ENCODE results near the gene PPP3R2.

PPP3R2 gene

GRCh38 chr9:101605547-101605946, 10.8 kb upstream of the PPP3R2 start:
- H3K27me3 ChIP-seq (ENCODE audit: insufficient read depth, low read length, poor library complexity): no peaks in the 10 kb centered on the region
- H3K4me2 ChIP-seq (ENCODE audit: insufficient read depth, low read length): no peak overlapping the region
- H3K9ac ChIP-seq (ENCODE audit: low read depth, low read length): no peak overlapping the region
- ATAC-seq (ENCODE audit: insufficient read depth, low read depth) (no peak), DNase-seq (no peak)
- H3K27ac ChIP-seq (ENCODE audit: low read length): no peak overlapping the region
- no peak overlapping the region for H2AFZ ChIP-seq (ENCODE audit: low read depth, low read length)
- H3K9me3 ChIP-seq (ENCODE audit: insufficient read depth, low read length, severe bottlenecking): no peaks in the 10 kb centered on the region
- TF ChIP-seq EZH2 (IDR thresholded peaks at IDR 0.05; ENCODE audit: borderline replicate concordance, low read depth, low read length, severe bottlenecking) (no peak), CTCF (IDR thresholded peaks at IDR 0.05; ENCODE audit: borderline replicate concordance, extremely low read depth, low read length, poor library complexity, severe bottlenecking) (no peak)
- no peaks in the 10 kb centered on the region for H3K4me1 ChIP-seq (ENCODE audit: insufficient read depth, low read length)
- no peaks in the 10 kb centered on the region for H3K36me3 ChIP-seq (ENCODE audit: insufficient read depth, low read length)
- no peaks in the 10 kb centered on the region for H4K20me1 ChIP-seq (ENCODE audit: insufficient read depth, low read length)
- no peak overlapping the region for H3K4me3 ChIP-seq (ENCODE audit: low read depth in 1 of 2, low read length in 2 of 2)
- H3K79me2 ChIP-seq (ENCODE audit: insufficient read depth, low read length): no peaks in the 10 kb centered on the region

GRCh38 chr9:101604296-101604695, 9.5 kb upstream of the PPP3R2 start:
- no peaks in the 10 kb centered on the region for H3K4me1 ChIP-seq (ENCODE audit: insufficient read depth, low read length)
- ATAC-seq (ENCODE audit: insufficient read depth, low read depth) (no peak), DNase-seq (no peak)
- H4K20me1 ChIP-seq (ENCODE audit: insufficient read depth, low read length): no peaks in the 10 kb centered on the region
- H2AFZ ChIP-seq (ENCODE audit: low read depth, low read length): no peak overlapping the region
- TF ChIP-seq CTCF (IDR thresholded peaks at IDR 0.05; ENCODE audit: borderline replicate concordance, extremely low read depth, low read length, poor library complexity, severe bottlenecking) (no peak), EZH2 (IDR thresholded peaks at IDR 0.05; ENCODE audit: borderline replicate concordance, low read depth, low read length, severe bottlenecking) (no peak)
- H3K27ac ChIP-seq (ENCODE audit: low read length): no peak overlapping the region
- no peak overlapping the region for H3K4me2 ChIP-seq (ENCODE audit: insufficient read depth, low read length)
- H3K9me3 ChIP-seq (ENCODE audit: insufficient read depth, low read length, severe bottlenecking): no peaks in the 10 kb centered on the region
- H3K36me3 ChIP-seq (ENCODE audit: insufficient read depth, low read length): no peaks in the 10 kb centered on the region
- H3K27me3 ChIP-seq (ENCODE audit: insufficient read depth, low read length, poor library complexity): no peaks in the 10 kb centered on the region
- H3K9ac ChIP-seq (ENCODE audit: low read depth, low read length): no peak overlapping the region
- H3K79me2 ChIP-seq (ENCODE audit: insufficient read depth, low read length): no peaks in the 10 kb centered on the region
- H3K4me3 ChIP-seq (ENCODE audit: low read depth in 1 of 2, low read length in 2 of 2): no peak overlapping the region

- Histone ChIP-seq H3K9me3 (ENCODE audit: insufficient read depth, low read length, severe bottlenecking) (no peaks in the 10 kb centered on the region), H3K4me1 (ENCODE audit: insufficient read depth, low read length) (no peaks in the 10 kb centered on the region), H3K4me3 (ENCODE audit: low read depth in 1 of 2, low read length in 2 of 2) (no peak overlapping the region), H3K27me3 (ENCODE audit: insufficient read depth, low read length, poor library complexity) (no peaks in the 10 kb centered on the region), H3K79me2 (ENCODE audit: insufficient read depth, low read length) (no peaks in the 10 kb centered on the region), H3K36me3 (ENCODE audit: insufficient read depth, low read length) (no peaks in the 10 kb centered on the region), H4K20me1 (ENCODE audit: insufficient read depth, low read length) (no peaks in the 10 kb centered on the region), H3K9ac (ENCODE audit: low read depth, low read length) (no peak overlapping the region), H3K27ac (ENCODE audit: low read length) (no peak overlapping the region), H2AFZ (ENCODE audit: low read depth, low read length) (no peak overlapping the region), H3K4me2 (ENCODE audit: insufficient read depth, low read length) (no peak overlapping the region)
- DNase-seq: peak; percentile 6
- ATAC-seq (ENCODE audit: insufficient read depth, low read depth): no peak; the same call in 2 of the 3 replicates
- peak; percentile 63 for TF ChIP-seq CTCF (IDR thresholded peaks at IDR 0.05; ENCODE audit: borderline replicate concordance, extremely low read depth, low read length, poor library complexity, severe bottlenecking)
- no peak for TF ChIP-seq EZH2 (IDR thresholded peaks at IDR 0.05; ENCODE audit: borderline replicate concordance, low read depth, low read length, severe bottlenecking)
Observed at GRCh38 chr9:101601904-101602765, 7.4 kb upstream of the PPP3R2 start.

Data from DND-41 (cell line).